ENCODE results near the gene SLC8A1.

Gene SLC8A1

DNA sequence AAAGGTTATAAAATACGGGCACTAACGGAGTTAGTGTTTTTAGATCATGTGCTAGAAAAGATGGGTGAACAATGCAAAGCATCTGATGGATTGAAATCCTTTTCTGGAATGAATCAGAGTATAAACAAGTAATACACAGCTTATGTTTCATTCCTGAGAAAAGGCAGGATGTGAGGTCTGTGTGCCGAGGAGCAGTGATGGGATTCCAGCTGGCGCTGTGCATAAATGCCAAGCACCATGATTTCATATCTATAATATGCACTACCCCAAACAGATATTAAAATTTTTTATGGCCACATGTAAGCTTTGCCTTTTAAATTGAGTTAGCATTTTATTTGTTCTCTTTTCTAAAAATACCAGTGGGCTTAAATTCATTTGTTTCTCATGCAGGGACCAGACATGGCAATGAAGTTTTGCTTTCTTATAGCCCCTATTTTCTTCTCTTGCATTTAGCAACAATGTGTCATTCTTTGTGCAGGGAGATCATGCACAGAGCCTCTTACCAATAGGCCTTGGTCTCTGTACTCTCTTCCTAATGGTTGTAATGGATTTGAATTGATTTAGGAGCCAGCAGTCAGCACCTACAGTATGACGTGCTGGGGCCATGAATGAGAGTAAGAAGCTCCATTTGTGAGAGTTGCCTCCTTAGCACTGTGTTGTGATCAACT, 323.9 kb downstream of the SLC8A1 start:
- no peak for DNase-seq

GRCh38 chr2:40127146-40127545, 324.7 kb downstream of the SLC8A1 start:
- DNase-seq = no peak

- no peak for DNase-seq
Observed at GRCh38 chr2:40126006-40126405, 325.9 kb downstream of the SLC8A1 start.

- DNase-seq = no peak
Observed at GRCh38 chr2:40123746-40124145, 328.1 kb downstream of the SLC8A1 start.

- no peak for DNase-seq
Observed at GRCh38 chr2:40123326-40123725, 328.6 kb downstream of the SLC8A1 start.

GRCh38 chr2:40120957-40121356, 330.9 kb downstream of the SLC8A1 start:
- DNase-seq = no peak

DNA sequence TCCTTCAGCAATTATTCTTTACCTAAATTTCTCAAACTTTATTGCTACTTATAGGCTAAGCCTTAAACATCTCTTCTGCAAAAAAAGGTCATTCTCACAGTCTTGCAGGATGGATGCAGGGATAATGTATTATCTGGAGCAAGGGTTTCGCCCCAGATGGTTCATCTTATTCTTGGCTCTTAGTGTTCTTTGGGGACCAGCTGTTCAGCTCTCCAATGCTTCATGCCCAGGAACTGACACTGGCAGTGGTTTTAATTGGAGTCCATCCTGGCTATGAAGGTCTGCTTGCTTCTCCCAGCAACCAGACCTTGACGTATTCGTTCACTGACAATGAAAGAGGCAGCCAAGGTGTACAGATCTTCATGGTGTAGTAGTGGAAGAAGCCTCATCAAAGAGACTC, 331.9 kb downstream of the SLC8A1 start:
- DNase-seq = no peak

DNA sequence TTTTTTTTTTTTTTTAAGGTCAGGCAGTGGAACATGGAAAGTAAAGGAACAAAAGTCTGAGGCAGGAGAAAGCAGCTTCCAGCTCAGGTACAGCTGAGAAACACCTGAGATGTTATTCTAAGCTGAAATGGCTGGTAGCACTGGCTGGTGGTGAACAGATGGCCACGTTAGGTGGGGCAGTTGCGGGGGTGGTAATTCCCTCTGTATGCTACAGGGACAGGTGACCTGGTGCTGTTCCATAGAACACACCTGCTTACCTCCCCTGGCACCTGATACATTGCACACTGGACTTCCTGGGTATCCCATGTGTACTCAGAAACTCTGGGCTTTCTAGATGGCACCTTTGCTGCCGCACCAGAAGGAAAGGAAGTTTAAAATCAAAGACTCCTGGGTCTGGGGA, 333.3 kb downstream of the SLC8A1 start:
- no peak for DNase-seq

GRCh38 chr2:40115894-40116293, 336.0 kb downstream of the SLC8A1 start:
- DNase-seq = no peak

DNA sequence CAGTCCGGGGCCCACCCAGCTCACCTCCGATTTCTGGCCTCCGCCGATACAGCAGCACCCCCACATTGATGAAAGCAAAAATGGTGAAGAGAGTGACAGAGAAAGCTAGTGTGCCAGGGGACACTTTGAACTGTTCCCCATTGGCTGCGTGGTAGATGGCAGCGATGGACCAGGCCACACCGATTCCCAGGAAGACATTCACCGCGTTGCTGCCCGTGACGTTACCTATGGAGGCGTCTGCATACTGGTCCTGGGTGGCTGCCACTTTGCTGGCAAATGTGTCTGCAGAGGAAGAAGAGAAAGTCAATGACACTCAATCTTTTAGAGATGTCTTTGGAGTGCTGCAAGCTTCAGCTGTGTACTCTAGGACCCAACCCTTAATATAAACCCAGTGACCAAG, 336.5 kb downstream of the SLC8A1 start:
- DNase-seq = no peak

DNA sequence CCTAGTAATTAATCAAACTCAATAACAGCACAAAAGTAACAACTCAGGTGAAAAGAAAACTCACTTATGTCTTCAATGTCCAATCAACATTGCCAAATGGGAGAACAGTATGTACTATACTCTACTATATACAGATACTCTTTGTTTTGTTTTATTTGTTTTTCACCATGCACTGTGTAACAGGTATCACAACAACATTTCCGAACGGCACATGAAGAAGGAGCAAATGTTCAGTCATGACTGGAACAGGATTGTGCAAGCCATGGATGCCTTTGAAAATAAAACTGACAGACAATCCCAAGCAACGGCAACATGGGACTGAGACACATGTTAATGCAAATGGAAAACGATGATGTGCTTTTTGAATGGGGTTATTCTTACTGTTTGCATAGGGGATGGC, 337.9 kb downstream of the SLC8A1 start:
- DNase-seq = no peak

DNA sequence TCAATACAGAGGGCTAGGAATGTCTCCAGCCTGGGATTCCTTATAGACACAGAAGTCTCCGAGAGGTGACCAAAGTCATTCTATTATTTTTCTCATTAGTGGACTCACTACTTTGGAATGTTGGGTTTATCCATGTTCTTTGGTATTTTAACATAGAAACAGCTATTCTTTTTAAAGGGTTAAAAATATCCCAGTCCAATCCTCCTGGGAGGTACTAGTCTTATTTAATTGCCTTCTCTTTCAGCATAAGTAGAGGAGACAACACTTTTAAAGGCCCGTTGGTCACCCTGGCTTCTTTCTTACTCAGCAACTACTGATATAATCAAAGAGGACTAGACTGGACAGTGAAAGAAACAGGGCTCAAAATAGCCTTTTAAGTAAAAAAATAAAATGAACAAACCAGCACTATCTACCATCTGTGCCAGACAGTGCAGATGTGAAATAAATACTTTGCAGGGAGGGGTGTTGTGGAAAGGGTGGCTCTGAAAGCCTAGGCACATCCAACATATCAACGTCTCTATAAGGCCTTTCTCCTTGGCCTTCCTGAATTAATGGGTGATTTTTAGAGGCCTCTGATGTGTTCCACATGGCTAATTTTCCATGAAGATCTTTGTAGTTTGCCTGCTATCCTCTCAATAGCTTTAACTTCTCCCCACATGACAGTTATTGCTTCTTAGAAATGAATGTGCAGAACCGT, 338.5 kb downstream of the SLC8A1 start:
- DNase-seq = no peak

DNA sequence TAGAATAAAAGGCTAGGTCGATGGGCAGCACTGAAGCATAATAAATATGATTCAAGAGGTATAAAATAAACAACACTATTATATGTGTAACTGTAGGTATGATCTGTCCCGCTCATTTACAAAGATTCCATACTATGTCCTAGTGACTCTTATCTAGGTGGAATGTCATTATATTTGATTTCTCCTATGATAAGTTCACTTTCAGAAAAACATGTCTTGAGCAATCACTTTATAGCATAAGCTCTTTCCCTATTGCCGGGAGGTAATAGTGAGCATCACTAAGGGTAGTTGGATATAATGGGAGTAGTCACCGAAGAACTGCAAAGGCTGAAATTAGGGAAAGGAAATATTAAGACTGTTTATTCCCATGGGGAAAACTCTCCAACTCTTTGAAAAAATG, 342.5 kb downstream of the SLC8A1 start:
- DNase-seq = no peak

DNA sequence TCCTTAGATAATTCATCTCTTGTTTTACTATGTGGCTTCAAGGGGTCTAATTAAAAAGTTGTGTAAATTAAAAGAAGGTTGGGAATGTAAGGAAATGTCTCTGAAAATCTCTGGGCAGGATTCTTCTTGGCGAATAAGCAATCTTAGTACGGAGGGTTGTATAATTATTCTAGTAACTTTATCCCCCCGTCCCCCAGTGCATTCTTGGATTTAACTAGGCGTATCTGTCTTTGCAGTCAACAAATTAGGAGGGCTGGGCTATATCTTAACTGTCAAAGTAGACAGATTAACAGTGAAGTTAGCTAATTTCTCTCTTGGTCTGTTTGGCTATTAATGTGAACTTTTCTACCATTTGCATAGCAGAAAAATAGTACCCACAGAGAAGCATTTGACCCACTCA, 343.0 kb downstream of the SLC8A1 start:
- DNase-seq = no peak

- no peak for DNase-seq
Observed at GRCh38 chr2:40106061-40106460, 345.8 kb downstream of the SLC8A1 start.

GRCh38 chr2:40105593-40105992, 346.3 kb downstream of the SLC8A1 start:
- no peak for DNase-seq

- no peak for DNase-seq
Observed at GRCh38 chr2:40103590-40103989, 348.3 kb downstream of the SLC8A1 start.

GRCh38 chr2:40103163-40103562, 348.7 kb downstream of the SLC8A1 start:
- DNase-seq = no peak

GRCh38 chr2:40102447-40102846, 349.4 kb downstream of the SLC8A1 start:
- no peak for DNase-seq

DNA sequence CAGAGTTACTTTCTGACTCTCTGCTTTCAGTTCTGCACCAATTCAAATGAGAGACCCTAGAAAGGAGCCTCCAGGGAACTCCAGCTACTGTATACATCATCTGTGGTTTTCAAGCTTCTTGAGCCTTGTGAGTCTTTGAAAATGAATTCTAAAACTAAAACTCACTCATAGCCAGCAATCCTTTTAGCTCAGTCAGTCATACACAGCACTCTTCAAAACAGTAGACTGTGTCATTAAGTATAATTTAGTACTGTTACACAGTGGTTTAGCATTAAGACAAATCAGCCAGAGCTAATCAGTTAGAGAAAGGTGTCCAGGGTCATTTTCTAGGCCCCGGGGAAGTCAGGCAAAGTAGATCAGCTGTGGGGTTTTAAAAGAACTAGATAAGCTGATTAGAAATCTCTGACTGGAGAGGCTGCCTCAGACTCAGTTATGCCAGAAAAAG, 350.7 kb downstream of the SLC8A1 start:
- DNase-seq = no peak

DNA sequence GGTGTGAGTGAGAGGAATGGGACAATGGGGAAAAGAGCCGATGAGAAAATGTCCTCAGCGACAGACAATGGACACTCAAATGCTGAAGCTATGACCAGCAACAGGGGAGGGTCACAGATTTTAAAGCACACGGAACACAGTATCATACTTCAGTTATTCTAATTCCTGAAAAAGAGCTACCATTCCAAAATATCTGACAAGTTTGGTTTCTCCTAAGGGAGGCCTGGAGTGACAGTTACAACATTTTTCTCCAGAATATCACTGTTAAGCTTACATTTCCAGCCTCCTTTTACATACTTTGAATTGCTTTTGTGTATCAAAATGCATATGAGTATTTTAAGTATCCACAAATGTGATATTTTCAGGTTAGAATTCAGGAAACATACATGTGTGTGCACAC, 351.2 kb downstream of the SLC8A1 start:
- DNase-seq = no peak

GRCh38 chr2:40098786-40099470, 353.0 kb downstream of the SLC8A1 start:
- no peak for DNase-seq

DNA sequence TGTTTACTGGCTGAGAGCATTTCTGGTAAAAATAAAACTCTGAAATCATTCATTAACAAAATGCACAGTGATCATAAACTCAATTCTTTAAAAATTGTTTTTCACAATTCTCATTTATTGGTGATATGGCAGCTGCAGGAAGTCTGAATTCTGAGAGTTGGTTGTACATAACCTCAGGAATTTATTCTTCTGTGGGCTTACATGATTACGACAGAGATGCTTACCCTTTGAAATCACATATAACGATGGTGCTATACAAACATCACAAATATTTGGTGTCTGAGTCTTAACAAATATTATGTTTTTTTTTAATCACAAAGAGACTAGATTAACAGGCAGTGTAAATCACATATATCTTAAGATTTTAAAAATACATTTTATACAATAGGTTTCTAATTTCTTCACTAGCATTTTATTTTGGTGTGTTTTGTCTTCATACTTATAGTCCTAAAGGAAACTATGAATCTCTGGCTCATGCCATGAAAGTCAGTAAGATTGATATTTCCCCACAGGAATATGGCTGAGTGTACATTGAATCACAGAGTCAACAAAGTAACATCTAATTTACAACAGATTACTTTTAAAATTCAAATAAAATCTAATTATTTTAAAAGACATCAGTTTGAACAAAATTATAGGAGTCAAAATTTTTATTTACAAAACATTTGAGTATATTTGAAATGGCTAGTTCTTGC, 354.1 kb downstream of the SLC8A1 start:
- DNase-seq = no peak

DNA sequence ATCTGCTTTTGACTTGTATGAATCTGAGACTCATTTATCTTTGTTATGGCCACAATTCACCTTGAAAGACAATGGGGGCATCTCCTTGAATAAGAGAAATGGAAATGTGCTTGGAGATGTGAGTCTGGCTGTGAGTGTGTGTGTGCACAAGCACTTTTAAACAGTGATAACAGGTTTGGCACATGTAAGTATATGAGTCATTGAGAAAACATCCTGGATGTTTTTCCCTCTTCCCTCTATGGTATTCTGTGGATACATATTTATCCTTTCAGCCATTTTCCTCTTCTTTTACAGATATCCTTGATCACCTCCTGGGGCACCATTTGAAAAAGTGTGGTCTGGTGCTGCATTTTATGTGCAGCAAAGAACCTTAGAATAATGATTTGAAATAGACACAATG, 355.5 kb downstream of the SLC8A1 start:
- DNase-seq = no peak

Measured in GDM1 (cell line).